Transverse colon (tissue), 4 donors: ENCODE data around the gene NRCAM. TPM values are rescaled to one million over a fixed set of nuclear protein-coding genes. Genes with fewer than 3 reads are reported as not detected.

ENCODE experiments used
- DNase-seq: peaks from one replicate; pipeline ENCODE4 v3.0.0-alpha.2; 2019
- H3K27ac ChIP-seq, 4 donors: fragments of 200-600 bp; sonication (generic); 2 replicates each; pipeline ENCODE4 v1.5.1; 2016 to 2018; ENCODE audit warnings: inconsistent platforms in 4 of 4
- H3K27me3 ChIP-seq: fragments of 200-600 bp; sonication (generic); 2 replicates; pipeline ENCODE4 v1.5.1; 2017; ENCODE audit warnings: inconsistent platforms
- H3K36me3 ChIP-seq, 4 donors: fragments of 200-600 bp; sonication (generic); 2 replicates each; pipeline ENCODE4 v1.5.1; 2017 to 2019; ENCODE audit warnings: inconsistent platforms in 4 of 4
- H3K4me1 ChIP-seq, 4 donors: fragments of 200-600 bp; sonication (generic); 2 replicates each; pipeline ENCODE4 v1.5.1; 2017 to 2020; ENCODE audit warnings: inconsistent platforms in 4 of 4
- H3K4me3 ChIP-seq, 4 donors: fragments of 200-600 bp; sonication (generic); 1 replicate in 1 of 4; 2 replicates in 3 of 4; pipeline versions ENCODE4 v1.5.1 to v1.6.1; 2017 to 2019; ENCODE audit warnings: inconsistent platforms in 4 of 4
- H3K9me3 ChIP-seq, 2 donors: fragments of 200-600 bp; sonication (generic); 2 replicates each; pipeline ENCODE4 v1.5.1; 2017 to 2019; ENCODE audit warnings: inconsistent platforms in 2 of 2
- CTCF ChIP-seq, 5 experiments: fragments of 200-600 bp in 3 of 5; fragments of 450-650 bp in 2 of 5; sonication (generic) in 3 of 5; IDR thresholded peaks; 1 replicate in 2 of 5; 2 replicates in 3 of 5; pipeline ENCODE4 v1.5.1; 2016 to 2017; ENCODE audit warnings: antibody characterized with exemption in 5 of 5, inconsistent platforms in 3 of 5, mild to moderate bottlenecking in 2 of 5, moderate library complexity in 1 of 5
- EP300 ChIP-seq: sonication (generic); formaldehyde crosslinking; IDR thresholded peaks from one replicate; pipeline ENCODE4 v1.6.1; 2017; ENCODE audit warnings: antibody characterized with exemption, low read depth
- POLR2A ChIP-seq: fragments of 450-650 bp; IDR thresholded peaks from one replicate; pipeline ENCODE4 v1.6.1; 2016; ENCODE audit warnings: antibody characterized with exemption, mild to moderate bottlenecking, moderate library complexity
- POLR2AphosphoS5 ChIP-seq, 3 donors: sonication (generic); formaldehyde crosslinking; IDR thresholded peaks; one replicate each; pipeline ENCODE4 v1.6.1; 2016; ENCODE audit warnings: antibody characterized with exemption in 3 of 3
- WGBS, 2 donors: methylation state at CpG; one replicate each; pipeline ENCODE4 v1.1.5; 2018; ENCODE audit warnings: low coverage in 1 of 2; 5-methylcytosine and 5-hydroxymethylcytosine counted together
- in situ Hi-C, 4 donors: fragments of 200-750 bp; cut with MboI; loops; one replicate each; pipeline versions ENCODE4 v1.15.0 to v1.15.1; 2017; ENCODE audit warnings: low sequenced_read_pairs in 3 of 4, low pct_ligation_motif_present in 1 of 4, low pct_unique_long_range_greater_than_20kb in 1 of 4
- intact Hi-C: fragments of 100-400 bp; cut with DNase I; formaldehyde crosslinking; loops from one replicate; pipeline ENCODE4 v1.15.1; 2023; ENCODE audit warnings: low total_unique reads
- total RNA-seq, 4 donors: library from RNA; depleted of rRNA; stranded (reverse); fragments of >200 nt; gene quantifications; one replicate each; pipeline ENCODE4 v1.1.0, GENCODE V29; 2016

Gene NRCAM
- total RNA-seq, 4 donors from 2014 or later, result 0.60 to 2.5 (median 1.8) TPM

DNA sequence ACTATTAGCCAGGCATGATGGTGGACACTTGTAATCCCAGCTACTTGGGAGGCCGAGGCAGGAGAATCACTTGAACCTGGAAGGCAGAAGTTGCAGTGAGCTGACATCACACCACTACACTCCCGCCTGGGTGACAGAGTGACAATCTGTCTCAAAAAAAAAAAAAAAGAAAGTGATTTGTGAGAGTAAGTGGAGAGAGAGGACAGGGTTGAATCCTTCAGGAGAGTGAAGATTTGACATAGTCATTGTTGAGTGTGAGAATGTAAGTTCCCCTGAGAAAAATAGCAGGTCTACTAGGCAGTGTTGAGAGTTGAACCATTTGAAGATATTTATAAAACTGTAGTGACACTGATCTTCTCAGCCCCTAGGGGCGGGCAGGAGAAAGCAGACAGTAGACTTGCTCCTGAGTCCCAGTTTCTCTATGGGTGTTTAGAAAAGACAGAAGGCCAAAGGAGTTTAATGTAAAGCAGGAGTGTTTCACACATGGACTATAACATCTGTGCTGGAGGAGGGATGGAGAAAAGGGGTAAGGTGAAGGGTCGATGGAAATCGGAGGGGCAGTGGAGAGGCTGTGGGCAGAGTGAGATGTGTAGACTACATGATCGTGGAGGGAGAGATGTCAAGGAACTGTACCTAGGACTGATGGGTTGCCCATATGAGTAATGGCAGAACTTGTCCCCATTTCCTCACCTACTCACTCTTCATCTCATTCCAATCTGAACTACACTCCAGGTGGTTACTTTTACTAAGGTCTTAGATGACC lies 312.4 kb downstream of the NRCAM start:
- H3K4me3 ChIP-seq, result no peak overlapping the region
- TF ChIP-seq CTCF (IDR thresholded peaks at IDR 0.05) (no peak), POLR2A (no peak), EP300 (no peak), POLR2AphosphoS5 (IDR thresholded peaks at IDR 0.05) (no peak)
- H3K9me3 ChIP-seq, result no peaks in the 10 kb centered on the region
- no peaks in the 10 kb centered on the region for H3K27me3 ChIP-seq
- H3K27ac ChIP-seq, result no peak overlapping the region
- WGBS, 2 donors, result 96 to 98% methylated on average over 4 to 6 of the region's 6 CpGs
- in situ Hi-C loops (loop anchor here in 2 of 4 donors (25.0 kb wide), 2 partner anchors 257 to 407 kb away; partner anchors contain the start of genes CBLL1 (in 2 of the 2) and DLD (in 1 of the 2)), intact Hi-C loops (loop anchor here (10.0 kb wide), 2 partner anchors 139 to 249 kb away; partner anchors contain the start of genes DLD and LAMB1)
- H3K36me3 ChIP-seq, result no peaks in the 10 kb centered on the region
- no peak for DNase-seq
- H3K4me1 ChIP-seq, result peaks cover 0 to 6% (median 2%) of the 10 kb centered on the region in 4 donors

GRCh38 chr7:108142675-108143259 lies 313.5 kb downstream of the NRCAM start:
- H3K27ac ChIP-seq, result no peak overlapping the region
- in situ Hi-C loops, result loop anchor here in 2 of 4 donors (25.0 kb wide), 2 partner anchors 255 to 405 kb away; partner anchors contain the start of genes CBLL1 (in 2 of the 2) and DLD (in 1 of the 2)
- peaks cover 0 to 6% (median 2%) of the 10 kb centered on the region in 4 donors for H3K4me1 ChIP-seq
- intact Hi-C loops, result loop anchor here (10.0 kb wide), 2 partner anchors 138 to 248 kb away; partner anchors contain the start of genes DLD and LAMB1
- no peaks in the 10 kb centered on the region for H3K27me3 ChIP-seq
- no peak for TF ChIP-seq POLR2AphosphoS5 (IDR thresholded peaks at IDR 0.05)
- no peak for TF ChIP-seq EP300
- no peak for TF ChIP-seq CTCF (IDR thresholded peaks at IDR 0.05)
- no peak for TF ChIP-seq POLR2A
- WGBS, 2 donors, result 50 to 56% methylated on average over 6 of the region's 6 CpGs
- no peaks in the 10 kb centered on the region for H3K9me3 ChIP-seq
- DNase-seq, result no peak
- no peak overlapping the region for H3K4me3 ChIP-seq
- H3K36me3 ChIP-seq, result no peaks in the 10 kb centered on the region

GRCh38 chr7:108142180-108142579 lies 314.1 kb downstream of the NRCAM start:
- no peaks in the 10 kb centered on the region for H3K36me3 ChIP-seq
- no peaks in the 10 kb centered on the region for H3K27me3 ChIP-seq
- TF ChIP-seq POLR2AphosphoS5 (IDR thresholded peaks at IDR 0.05) (no peak), CTCF (IDR thresholded peaks at IDR 0.05) (no peak), EP300 (no peak), POLR2A (no peak)
- WGBS, 2 donors, result 90 to 94% methylated on average over 1 to 4 of the region's 4 CpGs
- H3K4me1 ChIP-seq, result peaks cover 0 to 6% (median 2%) of the 10 kb centered on the region in 4 donors
- H3K4me3 ChIP-seq, result no peak overlapping the region
- no peak for DNase-seq
- no peaks in the 10 kb centered on the region for H3K9me3 ChIP-seq
- in situ Hi-C loops (loop anchor here in 2 of 4 donors (25.0 kb wide), 2 partner anchors 255 to 405 kb away; partner anchors contain the start of genes CBLL1 (in 2 of the 2) and DLD (in 1 of the 2)), intact Hi-C loops (loop anchor here (10.0 kb wide), 2 partner anchors 137 to 247 kb away; partner anchors contain the start of genes DLD and LAMB1)
- no peak overlapping the region for H3K27ac ChIP-seq

- intact Hi-C loops, result loop anchor here (10.0 kb wide), 2 partner anchors 136 to 246 kb away; partner anchors contain the start of genes DLD and LAMB1
These were observed 315.6 kb downstream of the NRCAM start for GRCh38 chr7:108140671-108141070.

More at GRCh38 chr7:108140671-108141070, 315.6 kb downstream of the NRCAM start:
- in situ Hi-C loops, result loop anchor here in 2 of 4 donors (25.0 kb wide), 2 partner anchors 253 to 403 kb away; partner anchors contain the start of genes CBLL1 (in 2 of the 2) and DLD (in 1 of the 2)
- H3K27me3 ChIP-seq, result no peaks in the 10 kb centered on the region
- H3K9me3 ChIP-seq, result no peaks in the 10 kb centered on the region
- no peak overlapping the region for H3K4me3 ChIP-seq
- peaks cover 0 to 2% (median 0%) of the 10 kb centered on the region in 4 donors for H3K4me1 ChIP-seq
- H3K27ac ChIP-seq, result no peak overlapping the region
- TF ChIP-seq POLR2AphosphoS5 (IDR thresholded peaks at IDR 0.05) (no peak), EP300 (no peak), POLR2A (no peak), CTCF (IDR thresholded peaks at IDR 0.05) (no peak)
- DNase-seq, result no peak
- H3K36me3 ChIP-seq, result no peaks in the 10 kb centered on the region
